NCI-H2196 treated with DMSO at 0.1 percent for 48 hours (cell line): ENCODE results near the gene GALR1.
"Not testable (repeated sequence)": the region's sequence is repeated elsewhere in the genome, so short reads cannot be mapped to it uniquely, and the experiment has no call there.

Experiments used
- DNase-seq: peaks from one replicate; lab custom pipeline; 2025; ENCODE audit not compliant: unreplicated experiment; lab: John Stamatoyannopoulos, UW

GALR1 gene

DNA sequence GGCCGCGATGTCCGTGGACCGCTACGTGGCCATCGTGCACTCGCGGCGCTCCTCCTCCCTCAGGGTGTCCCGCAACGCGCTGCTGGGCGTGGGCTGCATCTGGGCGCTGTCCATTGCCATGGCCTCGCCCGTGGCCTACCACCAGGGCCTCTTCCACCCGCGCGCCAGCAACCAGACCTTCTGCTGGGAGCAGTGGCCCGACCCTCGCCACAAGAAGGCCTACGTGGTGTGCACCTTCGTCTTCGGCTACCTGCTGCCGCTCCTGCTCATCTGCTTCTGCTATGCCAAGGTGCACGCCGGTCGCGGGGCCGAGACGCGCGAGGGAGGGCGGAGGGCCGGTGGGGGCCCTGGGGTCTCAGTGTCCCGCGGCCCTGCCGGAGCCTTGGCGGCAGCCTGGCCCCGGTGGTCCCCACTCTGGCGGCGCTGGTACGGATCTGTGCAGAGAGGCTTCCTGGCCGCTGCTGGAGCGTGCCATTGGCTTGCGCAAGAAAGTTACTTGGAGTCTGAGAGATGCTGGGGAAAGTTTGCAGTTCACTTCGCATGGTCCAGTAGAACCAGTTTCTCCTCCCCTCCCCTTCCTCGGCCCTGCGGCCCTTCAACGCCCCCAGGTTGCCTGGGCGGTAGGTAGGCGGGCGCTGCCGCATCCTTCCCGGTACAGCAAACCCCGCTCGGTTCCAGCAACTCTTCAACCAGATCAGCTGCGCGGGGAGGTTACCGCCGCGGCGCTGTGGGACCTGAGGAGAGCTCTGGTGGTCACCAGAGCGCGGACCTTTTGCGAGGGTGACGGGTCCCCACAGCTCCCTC lies 1.5 kb downstream of the GALR1 start:
- no peak for DNase-seq

DNA sequence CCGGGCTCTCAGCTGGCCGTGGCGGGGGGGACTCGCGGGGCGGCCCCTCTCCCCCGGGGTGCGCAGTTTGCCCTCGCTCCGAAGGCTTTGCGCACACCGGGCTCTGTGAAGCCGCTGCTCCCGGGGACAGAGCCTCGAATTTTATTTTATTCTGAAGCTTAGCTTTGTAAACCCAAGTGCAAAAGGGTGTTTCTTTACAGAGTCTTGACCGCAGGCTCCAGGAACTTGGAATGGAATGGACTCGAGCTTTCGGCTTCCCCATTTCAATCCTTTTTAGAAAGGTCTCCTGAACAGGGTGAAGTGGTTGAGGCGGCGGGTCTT lies 2.0 kb downstream of the GALR1 start:
- DNase-seq, result no peak

DNA sequence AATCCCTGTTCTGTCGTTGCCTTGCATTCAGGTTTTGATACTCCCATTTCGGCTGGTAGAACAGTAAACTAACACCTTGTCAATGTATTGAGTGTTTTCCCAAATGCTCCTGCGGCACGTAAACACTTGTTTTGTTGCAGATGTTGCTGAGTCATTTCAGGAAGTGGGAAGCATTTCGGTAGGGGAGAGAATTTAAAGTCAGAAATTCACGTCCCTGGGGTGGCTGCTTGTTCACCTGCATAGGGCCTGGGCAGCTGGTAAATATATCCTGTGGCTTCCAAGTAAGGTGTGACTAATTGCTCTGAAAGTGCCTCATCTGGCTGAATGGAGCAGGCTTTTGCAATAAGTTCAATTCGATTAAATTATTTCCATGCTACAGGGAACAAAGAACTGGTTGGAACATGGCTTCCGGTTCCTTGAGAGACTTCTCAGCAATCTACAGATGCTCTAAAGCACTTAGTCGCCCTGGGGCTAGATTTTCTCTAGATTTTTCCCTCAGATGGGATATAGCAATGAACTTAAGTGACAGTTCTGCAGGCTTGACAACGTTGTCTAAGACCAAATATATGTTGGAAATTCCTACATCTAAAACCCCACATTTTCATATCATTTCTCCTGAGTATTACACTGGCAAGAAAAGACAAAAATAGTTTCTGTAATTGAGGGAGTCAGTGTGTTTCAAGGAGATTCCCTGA lies 5.2 kb downstream of the GALR1 start:
- no peak for DNase-seq

DNA sequence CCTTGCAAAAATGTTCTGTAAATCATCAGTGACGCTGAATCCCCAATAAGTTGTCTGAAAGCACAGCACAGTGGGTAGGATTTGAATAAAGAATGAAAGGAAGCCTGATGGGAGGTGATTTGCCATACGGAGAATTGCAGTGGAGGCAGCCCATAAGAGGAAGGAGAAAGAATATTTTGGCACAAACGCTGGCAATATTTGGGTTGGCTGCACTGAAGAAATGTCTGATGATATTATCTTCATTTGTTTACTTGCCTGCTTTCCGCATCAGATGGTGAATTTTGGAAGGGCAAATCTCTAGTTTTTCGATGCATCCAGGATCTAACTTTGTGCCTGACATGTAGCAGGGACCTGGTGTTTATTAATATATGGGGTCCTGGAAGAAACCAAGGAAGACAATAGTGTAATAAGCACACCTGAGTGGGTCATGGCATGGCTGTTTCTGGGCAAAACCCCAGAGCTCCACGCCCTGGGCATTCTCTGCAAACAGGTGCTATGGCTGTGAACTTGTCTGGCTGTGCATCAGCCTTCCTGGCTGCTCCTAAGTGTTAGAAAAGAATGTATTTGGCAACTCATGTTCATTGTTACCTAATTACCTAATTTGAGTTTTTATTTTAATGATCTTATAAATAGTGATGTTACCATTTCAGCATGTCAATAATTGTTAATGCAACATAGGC lies 5.9 kb downstream of the GALR1 start:
- DNase-seq, result no peak

DNA sequence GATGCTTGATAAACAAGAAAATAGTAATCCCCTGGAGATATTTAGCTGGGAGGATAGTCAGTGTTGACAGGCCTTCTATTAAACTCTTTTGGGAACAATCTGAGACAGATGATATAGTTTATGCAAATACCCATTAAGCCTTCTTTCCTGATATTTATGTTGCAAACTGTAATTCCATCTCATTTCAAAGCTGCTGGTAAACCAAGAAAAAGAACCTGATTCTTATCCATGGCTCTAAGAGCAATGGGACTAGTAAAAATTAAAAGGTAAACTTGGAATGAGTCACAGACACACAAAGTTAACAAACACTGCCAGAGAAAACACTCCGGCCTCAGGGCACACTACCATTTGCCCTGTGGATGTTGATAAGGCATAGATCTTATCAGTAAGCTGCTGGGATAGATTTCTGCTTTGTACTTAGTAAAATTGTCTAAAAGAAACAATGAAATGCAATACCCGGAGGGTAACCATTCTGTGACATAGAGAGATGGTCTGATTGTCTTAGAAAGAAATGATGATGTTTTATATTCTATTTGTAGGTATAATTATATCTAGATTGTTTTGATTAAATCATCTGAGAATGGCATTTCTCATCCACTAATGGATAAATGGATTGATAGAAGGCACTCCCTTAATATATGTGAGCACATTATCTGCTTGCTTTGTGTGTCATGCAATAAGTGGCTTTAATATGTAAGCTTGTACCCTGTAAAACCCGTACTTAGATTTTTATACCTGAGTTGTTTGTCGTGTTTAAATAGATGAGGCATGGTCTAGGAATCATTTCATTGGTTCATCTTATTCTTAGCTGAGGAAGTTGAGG lies 13.2 kb downstream of the GALR1 start:
- peak; percentile 14 for DNase-seq

DNA sequence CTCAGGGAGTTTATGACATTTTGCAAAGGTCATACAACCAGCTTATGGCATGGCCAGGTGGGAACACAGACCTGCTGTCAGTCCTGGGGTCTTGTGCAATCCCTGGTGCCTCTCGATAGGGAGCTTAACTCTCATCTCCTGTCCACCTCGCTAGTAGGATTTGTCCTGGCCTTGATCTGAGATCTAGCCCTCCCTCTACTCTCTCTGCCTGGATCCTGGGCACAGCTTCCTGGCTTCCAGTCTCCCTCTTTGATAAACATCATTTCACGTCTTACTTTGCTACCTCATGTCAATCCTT lies 13.8 kb downstream of the GALR1 start:
- no peak for DNase-seq

DNA sequence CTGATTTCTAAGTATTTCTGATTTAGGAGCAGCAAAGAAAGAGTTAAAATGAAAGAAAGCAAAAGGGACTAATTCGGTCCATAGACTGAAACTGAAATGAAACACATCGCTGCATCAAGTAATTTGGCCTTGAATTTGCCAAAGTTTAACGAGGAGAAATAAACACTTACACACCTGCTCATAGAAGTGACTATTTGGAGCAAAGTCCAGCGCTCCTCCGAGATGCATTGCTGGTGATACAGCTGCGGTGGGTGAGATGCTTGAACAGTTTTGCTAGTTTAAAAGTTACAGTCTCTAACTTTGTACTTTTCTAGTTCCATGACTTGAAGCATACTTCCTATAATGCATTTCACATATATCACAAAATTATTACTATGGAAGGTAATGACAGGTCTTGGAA lies 18.3 kb downstream of the GALR1 start:
- no peak for DNase-seq

DNA sequence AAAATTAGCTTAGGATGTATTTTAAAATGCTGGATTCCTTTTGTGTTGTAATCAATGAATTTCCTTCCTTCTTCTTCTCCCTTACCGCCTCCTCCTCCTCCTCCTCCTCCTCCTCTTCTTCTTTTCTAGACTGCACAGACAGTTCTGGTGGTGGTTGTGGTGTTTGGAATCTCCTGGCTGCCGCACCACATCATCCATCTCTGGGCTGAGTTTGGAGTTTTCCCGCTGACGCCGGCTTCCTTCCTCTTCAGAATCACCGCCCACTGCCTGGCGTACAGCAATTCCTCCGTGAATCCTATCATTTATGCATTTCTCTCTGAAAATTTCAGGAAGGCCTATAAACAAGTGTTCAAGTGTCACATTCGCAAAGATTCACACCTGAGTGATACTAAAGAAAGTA lies 18.8 kb downstream of the GALR1 start:
- DNase-seq, result no peak

DNA sequence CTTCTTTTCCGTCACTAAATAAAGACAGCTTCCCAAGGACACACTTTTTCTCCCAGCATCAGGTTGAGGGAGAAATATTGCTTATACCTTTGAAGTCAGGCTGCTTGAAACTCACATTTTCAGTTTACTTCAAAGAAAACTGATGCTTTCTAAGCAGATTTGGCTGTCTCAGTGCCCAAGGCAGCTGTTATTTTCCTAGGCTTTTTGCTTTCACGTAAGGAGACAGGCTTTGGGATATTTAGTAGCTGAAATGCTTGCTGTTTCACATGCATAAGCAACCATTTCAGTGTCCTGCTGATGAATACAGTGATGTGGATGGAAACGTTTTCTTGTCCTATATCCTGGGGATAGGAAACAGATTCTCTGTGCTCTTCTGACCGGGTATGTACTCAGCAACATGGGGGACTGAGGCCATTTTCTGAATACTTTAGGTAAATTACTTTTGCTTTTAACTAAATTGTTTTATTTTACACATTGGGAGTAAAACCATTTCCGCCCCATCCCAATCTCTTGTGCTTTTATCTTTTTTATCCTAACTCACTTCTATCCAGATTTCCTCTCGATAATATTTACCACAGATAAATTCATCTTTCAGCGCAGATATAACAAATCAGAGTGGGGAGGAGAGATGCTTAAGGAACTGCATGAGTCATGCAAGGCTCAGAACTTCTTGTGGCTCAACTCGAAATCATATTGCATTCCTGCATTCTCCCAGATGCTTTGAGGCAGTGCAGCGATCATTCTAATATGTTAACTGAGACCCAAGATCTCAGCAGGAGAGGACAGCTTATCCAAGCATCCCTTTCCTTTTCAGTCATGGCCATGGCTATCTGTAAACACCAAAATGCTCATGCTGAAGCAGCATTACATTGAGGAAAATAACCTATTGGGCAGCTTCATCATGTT lies 22.2 kb downstream of the GALR1 start:
- DNase-seq, result no peak

DNA sequence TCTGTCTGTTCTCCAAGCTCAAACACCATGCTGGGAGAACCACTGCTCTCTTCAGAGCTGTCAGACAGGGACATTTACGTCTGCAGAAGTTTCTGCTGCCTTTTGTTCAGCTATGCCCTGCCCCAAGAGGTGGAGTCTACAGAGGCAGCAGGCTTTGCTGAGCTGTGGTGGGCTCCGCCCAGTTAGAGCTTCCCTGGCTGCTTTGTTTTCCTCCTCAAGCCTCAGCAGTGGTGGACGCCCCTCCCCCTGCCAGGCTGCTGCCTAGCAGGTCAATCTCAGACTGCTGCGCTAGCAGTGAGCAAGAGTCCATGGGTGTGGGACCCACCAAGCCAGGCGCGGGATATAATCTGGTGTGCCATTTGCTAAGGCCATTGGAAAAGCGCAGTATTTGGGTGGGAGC lies 41.2 kb downstream of the GALR1 start:
- not testable (repeated sequence) for DNase-seq

DNA sequence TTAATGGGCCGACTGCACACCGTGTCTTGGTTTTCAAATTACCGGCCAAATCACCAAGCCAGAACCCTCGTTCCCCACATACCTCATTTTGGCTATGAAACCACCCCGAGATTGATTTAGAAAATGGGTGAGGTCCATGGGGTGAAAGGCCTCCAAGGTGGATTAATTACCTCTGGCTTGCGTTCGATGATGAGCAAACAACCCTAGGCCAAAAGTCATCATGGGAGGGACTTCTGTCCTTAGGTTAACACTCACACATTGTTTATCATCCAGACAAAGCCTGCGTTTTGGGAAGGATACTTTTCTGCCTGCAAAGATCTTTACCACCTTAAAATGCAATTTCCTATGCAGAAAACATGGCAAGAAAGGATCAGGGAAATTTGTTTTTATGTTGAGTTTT lies 48.5 kb downstream of the GALR1 start:
- DNase-seq, result no peak

DNA sequence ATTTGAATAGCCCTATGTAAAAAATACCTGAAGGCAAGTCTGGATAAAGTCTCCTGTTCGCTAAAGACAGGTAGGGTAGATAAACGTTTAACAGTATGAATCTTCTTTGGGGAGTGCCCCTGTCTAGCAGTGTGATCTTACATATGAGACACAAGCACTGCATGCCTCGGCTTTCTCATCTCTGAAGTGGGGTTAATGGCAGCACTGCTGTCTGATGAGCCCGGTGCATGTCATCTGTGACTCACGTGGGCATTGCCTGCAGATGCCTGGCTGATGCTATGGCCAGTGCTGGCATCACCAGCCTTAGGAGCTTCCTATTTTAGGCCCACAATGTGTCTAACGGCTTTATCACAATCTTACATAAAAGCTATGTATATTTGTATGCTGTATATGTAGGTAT lies 50.1 kb downstream of the GALR1 start:
- no peak for DNase-seq

DNA sequence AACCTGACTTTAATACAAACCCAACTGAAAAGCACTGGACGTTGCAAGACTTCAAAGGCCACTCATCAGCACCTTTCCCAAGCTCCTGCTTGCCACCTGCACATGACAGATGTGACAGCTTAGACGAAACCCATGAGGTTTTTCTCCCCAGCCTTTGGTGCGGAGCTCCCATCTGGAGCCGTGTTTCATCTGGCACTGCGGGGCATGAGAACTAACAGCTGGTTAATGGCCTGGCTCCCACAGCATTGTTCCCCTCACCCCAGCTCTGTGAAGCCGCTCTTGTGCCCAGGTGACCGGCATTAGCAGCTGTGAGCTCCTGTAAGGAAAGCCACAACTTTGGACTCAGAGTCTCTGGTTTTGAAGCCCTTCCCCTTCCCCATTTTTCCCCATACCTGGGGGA lies 50.9 kb downstream of the GALR1 start:
- no peak for DNase-seq

DNA sequence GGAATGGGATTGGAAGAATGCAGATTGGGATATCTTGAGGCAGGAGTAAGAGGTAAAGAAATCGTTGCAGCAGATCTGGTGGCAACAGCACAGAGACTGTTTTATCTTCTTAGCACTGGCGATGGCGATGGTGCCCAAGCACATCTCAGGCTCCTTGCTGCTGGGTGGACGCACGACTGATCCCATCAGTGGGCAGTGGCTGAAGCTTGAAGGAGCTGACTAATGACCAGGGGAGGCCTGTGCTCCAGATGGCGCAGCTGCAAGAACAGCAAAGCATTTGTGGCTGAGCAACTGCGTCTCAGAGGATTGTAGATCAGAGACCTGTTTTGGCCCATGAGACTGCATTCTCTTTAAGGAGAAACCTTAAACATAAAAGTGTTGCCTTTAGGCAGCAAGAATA lies 54.6 kb downstream of the GALR1 start:
- no peak for DNase-seq

DNA sequence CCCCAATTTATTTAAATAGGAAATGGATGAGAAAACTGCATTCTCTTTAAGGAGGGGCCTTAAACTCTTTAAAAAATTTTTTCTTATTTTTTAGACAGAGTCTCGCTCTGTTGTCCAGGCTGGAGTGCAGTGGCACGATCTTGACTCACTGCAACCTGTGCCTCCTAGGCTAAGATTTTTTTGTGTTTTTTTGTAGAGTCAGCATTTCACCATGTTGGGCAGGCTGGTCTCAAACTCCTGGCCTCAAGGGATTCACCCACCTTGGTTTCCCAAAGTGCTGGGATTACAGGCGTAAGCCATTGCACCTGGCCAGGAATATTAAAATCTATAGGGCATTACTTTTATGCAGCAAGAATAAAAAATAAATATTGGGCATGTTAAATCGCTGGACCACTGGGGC lies 56.0 kb downstream of the GALR1 start:
- DNase-seq, result no peak

DNA sequence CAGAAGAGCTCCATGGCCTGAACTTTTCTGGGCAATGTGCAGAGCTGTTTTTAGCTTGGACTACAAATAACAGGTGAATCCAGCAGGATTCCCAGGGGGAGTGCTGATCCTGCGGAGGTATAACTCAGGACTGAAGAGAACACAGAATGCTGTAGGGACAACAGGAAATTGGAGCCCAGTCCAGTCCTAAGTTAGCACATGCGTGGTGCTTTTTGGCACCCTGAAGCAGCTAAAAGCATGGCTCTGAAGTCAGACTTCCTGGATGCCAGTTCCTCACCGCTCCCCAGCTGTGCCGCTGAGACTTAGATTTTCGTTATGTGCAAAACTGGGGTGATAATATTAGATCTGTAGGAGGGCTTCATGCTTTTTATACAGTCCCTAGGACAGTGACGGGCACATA lies 58.6 kb downstream of the GALR1 start:
- DNase-seq, result no peak

DNA sequence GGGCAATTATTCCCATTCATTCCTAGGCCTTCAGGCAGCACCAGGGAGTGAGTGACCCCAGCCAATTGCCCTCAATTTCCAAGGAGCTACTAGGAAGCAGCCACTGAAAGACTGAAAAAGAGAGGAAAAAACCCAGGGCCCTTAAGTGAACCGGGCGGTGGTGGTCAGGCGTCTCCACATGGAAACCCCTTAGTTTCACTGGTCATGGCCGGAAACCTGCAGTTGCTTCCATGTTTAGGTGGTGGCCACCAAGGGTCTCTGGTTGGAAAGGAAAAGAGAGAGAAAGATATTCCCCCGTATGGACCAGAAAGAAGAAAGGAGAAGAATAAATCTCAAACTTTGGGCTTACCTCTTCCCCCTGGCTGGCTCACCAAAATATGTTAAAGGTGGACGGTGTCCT lies 64.9 kb downstream of the GALR1 start:
- no peak for DNase-seq

DNA sequence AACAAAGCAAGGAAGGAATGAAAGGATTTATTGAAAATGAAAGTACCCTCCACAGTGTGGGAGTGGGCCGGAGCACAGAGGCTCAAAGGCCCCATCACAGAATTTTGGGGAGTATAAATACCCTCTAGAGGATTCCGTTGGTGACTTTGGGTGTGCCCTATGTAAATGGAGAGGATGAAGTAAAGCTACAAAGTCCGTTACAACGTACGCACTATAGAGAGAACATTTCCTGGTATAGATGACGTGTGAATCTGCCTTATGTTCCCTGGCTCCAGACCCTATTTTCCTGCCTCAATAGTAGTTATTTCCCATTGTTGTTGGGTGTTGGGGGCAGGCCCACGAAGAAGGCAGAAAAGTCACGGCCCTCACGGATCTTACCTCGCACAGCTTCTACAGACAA lies 65.3 kb downstream of the GALR1 start:
- no peak for DNase-seq

DNA sequence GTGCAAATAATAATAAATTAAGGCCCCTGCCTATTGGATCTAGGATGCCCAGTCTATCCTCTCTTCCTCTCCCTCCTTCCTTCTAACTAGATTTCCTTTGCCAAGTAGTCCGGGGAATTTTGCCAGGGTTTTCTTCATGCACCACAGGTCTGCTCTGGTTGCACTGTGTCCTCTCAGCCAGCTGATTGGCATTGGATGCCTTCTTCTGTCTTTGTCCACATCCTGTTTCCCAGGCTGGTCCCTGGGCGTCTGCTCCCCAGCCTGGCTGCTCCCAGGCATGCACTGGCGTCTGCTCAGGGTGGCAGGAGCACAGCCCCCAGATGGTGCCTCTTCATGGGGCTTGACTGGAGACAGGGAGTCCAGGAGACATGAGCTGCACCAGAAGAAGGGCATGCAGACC lies 66.4 kb downstream of the GALR1 start:
- DNase-seq, result no peak

DNA sequence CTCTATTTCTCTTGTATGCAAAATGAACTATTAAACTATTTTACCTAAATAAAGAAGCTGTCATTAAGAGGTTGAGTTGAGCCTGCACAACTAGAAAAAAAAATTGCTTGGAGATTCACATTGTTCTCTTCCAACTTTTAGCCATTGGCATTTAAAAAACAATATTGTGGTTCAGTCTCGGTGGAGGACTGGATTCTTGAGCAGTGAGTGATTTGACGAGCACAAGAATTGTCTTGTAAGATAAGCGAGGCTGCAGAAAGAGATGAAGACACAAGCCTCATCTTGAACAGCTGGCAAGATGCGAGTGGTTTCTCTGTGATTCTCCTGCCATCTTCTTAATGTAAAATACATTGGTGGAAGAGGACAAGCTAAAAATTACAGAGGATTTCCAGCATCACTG lies 67.0 kb downstream of the GALR1 start:
- no peak for DNase-seq
